NCI-H460 (cell line): ENCODE measurements around the gene WDR75. TPM values are rescaled to one million over a fixed set of nuclear protein-coding genes. Genes with fewer than 3 reads are reported as not detected.
"Not testable (repeated sequence)": the region's sequence is repeated elsewhere in the genome, so short reads cannot be mapped to it uniquely, and the experiment has no call there.

Experiments used
- DNase-seq: peaks from one replicate; pipeline ENCODE4 v3.0.0-alpha.2; 2016; ENCODE audit warnings: low read depth; ENCODE audit errors: extremely low read depth
- total RNA-seq: library from RNA; depleted of rRNA; stranded (reverse); fragments of >200 nt; shearing (Covaris generic); gene quantifications from 2 replicates; pipeline ENCODE4 v1.2.3, GENCODE V29; 2014

The WDR75 gene
- total RNA-seq, 1 experiment from 2014 or later, result 100 TPM

DNA sequence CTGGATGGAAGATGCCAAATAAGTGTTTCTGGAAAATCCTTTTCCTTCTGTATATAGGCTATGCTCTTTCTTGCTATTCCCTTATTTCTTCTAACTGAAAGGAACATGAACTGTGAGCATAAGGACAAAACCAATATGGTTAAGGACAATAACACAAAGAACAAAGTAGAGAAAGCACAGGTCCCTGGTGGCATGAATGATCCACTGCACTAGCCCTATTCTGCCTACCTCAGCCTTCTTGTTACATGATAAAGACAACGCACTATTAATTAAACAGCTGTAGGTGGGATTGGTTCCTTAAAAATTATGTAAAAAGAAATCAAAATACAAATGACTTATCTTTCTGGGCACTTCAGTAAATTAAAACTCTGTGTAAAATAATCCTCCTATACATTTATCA, 1.9 kb upstream of the WDR75 start:
- no peak for DNase-seq

GRCh38 chr2:189440644-189440946, 679 bp upstream of the WDR75 start:
- DNase-seq, result no peak

GRCh38 chr2:189441709-189442074, 418 bp downstream of the WDR75 start:
- no peak for DNase-seq

DNA sequence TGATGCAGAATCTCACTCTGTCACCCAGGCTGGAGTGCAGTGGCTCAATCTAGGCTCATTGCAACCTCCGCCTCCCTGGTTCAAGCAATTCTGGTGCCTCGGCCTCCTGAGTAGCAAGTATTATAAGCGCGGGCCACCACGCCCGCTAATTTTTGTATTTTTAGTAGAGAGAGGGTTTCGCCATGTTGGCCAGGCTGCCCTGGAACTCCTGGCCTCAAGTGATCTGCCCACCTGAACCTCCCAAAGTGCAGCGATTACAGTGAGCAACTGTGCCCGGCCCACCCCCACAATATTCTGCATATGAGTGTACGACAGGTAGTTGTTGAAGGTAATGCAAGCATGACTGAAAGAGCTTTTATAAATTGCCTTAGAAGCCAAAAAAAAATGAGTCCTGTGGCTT, 1.2 kb downstream of the WDR75 start:
- no peak for DNase-seq

DNA sequence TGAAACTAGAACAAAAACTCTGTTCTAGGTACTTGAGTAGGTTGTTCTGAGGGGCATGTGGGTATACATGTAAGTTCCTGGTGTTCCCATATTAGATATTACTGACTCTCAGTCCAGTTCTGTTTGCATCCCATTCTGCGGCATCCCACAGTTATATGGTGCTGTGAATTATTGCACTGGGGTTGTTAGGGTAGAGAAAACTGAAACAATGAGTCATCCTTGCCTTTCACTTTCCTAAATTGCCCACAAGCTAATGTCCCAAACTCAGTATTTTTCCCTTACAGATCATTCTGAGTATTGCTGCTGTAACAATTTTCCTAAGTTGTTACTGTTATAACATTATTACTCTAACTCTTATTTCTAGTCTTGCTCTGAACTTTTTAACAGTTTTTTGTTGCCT, 3.0 kb downstream of the WDR75 start:
- DNase-seq, result no peak

- DNase-seq, result no peak
Measured at GRCh38 chr2:189446780-189447179, 5.5 kb downstream of the WDR75 start.

GRCh38 chr2:189454009-189454408, 12.7 kb downstream of the WDR75 start:
- DNase-seq, result no peak

- DNase-seq, result no peak
Measured at GRCh38 chr2:189465076-189465475, 23.8 kb downstream of the WDR75 start.

GRCh38 chr2:189465478-189465877, 24.2 kb downstream of the WDR75 start:
- no peak for DNase-seq

- no peak for DNase-seq
Measured at GRCh38 chr2:189466046-189466445, 24.8 kb downstream of the WDR75 start.

GRCh38 chr2:189466656-189467055, 25.4 kb downstream of the WDR75 start:
- peak; percentile 31 for DNase-seq

- DNase-seq, result no peak
Measured at GRCh38 chr2:189467160-189467559, 25.9 kb downstream of the WDR75 start.

- DNase-seq, result no peak
Measured at GRCh38 chr2:189467593-189467992, 26.3 kb downstream of the WDR75 start.

- DNase-seq, result no peak
Measured at GRCh38 chr2:189474526-189474925, 33.3 kb downstream of the WDR75 start.

DNA sequence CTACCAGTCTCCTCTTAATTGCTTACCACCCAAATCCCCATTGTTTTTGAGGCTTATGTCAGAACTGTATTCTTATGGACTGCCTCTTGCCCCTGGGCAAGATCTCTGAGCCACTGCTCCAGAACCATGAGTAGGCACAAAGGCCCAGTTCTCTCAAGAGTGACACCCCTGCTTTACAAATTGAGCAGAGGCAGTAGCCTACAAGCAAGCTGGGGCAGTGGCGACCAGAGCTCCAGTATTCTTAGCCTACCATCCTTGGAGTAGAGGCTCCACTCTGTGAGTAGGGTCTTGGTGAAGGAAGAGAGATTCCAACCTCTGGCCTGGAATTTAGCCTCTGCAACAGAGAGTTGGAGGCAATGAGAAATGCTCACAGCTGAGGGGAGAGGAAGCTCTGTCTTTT, 36.5 kb downstream of the WDR75 start:
- DNase-seq, result no peak

DNA sequence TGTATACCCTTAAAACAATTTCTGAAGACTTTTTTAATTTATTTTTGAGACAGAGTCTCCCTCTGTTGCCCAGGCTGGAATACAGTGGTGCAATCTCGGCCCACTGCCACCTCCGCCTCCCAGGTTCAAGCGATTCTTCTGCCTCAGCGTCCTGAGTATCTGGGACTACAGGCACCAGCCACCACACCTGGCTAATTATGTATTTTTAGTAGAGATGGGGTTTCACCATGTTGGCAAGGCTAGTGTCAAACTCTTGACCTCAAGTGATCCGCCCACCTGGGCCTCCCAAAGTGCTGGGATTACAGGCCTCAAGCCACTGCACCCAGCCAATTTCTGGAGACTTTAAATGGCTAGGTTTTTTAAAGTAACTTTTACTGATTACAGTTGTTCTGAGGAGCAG, 37.0 kb downstream of the WDR75 start:
- DNase-seq, result not testable (repeated sequence)

- no peak for DNase-seq
Measured at GRCh38 chr2:189481071-189481470, 39.8 kb downstream of the WDR75 start.

DNA sequence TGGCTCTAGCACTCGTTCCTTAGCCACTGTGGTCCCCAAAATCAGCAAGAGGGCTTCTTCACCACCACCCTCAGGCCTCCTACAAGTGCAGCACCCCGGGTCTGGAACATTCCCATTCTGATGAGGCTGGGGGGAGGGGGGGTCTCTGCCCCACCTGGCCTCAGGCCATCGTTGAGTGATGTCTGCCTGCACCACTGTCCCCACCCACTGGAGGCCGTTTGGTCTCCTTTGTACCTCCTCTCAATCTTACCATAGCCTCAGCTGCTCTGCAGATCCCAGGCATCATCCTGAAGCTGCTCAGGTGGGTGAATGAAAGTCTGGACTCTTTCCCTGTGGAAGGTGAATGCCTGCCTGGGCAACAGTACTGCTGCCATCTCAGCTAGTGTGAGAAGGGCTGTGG, 42.3 kb downstream of the WDR75 start:
- DNase-seq, result no peak

DNA sequence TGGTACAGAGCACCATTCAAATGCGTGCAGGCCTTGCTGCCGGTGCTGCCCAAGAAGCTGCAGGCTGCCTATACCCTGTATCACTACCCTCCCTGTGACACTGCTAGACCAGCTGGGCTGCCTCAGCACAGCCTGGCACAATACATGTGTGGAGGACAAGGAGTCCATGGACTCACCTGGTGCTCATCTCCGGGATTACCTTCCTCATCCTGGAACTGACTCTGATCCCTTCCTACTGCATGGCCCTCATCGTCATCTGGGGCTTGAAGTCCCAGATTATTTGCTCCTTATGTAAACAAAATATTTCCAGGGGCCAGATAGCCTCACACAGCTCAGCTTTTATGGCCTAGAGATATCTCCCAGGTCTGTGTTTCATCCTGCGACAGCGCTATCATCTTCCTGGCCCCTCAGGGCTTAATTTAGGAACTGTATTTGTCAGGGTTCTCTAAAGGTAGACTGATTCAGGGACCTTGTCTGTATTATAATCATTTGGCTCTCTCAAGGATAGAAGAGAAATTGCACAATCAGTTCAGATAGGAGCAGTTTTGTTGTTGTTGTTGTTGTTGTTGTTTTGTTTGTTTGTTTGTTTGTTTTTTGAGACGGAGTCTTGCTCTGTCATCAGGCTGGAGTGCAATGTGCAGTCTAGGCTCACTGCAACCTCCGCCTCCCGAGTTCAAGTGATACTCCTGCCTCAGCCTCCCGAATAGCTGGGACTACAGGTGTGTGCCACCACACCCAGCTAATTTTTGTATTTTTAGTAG, 42.9 kb downstream of the WDR75 start:
- no peak for DNase-seq

DNA sequence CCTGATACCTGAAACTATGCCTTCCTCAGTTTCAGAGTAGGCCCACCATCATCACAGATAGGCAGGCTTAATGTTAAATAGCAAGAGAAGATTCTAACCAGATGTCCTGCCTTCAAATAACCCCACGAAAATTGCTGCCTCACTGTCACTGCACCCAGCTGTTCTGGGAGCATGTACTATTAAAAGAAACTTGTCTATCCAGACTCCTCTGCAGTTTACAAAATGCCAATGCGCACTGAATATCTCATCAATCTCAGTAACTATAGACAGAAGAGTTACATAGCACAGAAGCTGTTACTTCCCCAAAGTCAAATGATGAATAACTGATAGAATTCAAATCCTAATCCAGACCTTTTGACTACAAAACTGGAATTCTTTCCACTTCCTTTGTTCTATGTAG, 43.9 kb downstream of the WDR75 start:
- DNase-seq, result no peak

DNA sequence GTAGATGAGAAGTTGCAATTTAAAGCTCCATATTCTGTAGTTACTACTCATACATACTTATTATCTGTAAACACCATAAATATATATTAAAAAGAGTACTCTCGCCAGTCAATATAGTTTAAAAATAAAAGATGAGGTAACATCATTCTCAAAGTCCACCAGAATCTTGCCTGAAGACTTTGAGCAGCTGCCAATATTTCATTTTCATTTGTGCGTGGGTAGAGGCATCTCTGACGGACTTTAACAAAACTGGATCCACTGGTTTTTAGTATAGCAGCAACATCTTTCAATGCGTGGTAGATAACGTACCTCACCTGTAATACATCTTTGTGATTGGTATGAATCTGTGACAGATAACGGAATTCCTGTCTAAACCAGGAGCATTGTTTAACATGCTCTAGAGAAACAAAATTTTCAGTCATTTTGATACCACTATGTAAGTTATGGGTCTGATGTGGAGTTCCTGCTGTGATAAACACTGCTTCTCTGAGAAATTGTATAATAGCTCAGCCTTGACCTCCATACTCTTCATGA, 45.0 kb downstream of the WDR75 start:
- no peak for DNase-seq

- DNase-seq, result no peak
Measured at GRCh38 chr2:189487283-189488007, 46.2 kb downstream of the WDR75 start.

GRCh38 chr2:189488008-189488310, 46.7 kb downstream of the WDR75 start:
- no peak for DNase-seq
